Left lung (tissue), 10 donors: ENCODE results near the gene ANKRD2. TPM values are rescaled to one million over a fixed set of nuclear protein-coding genes. Genes with fewer than 3 reads are reported as not detected.

ENCODE experiments used
- ATAC-seq: fragments of 200-7000 bp; cut with Tn5 transposase; one replicate; pipeline ENCODE4 v1.9.1; 2020; ENCODE audit warnings: moderate library complexity
- DNase-seq, 4 donors: peaks; one replicate each; pipeline ENCODE4 v3.0.0-alpha.2; 2013 to 2020
- H3K27ac ChIP-seq, 2 donors: fragments of 200-600 bp; sonication (generic) in 1 of 2; one replicate each; pipeline versions ENCODE4 v1.5.0 to v1.8.0; 2020 to 2021
- H3K27me3 ChIP-seq, 2 donors: fragments of 200-600 bp; sonication (generic) in 1 of 2; one replicate each; pipeline versions ENCODE4 v1.5.0 to v1.8.0; 2020 to 2021
- H3K36me3 ChIP-seq, 2 donors: fragments of 200-600 bp; sonication (generic) in 1 of 2; one replicate each; pipeline versions ENCODE4 v1.5.0 to v1.8.0; 2020 to 2021
- H3K4me1 ChIP-seq, 2 donors: fragments of 200-600 bp; one replicate each; pipeline ENCODE4 v1.8.0; 2021
- H3K4me3 ChIP-seq, 2 donors: fragments of 200-600 bp; sonication (generic) in 1 of 2; one replicate each; pipeline versions ENCODE4 v1.5.0 to v1.8.0; 2020 to 2021; ENCODE audit warnings: mild to moderate bottlenecking in 1 of 2
- H3K9me3 ChIP-seq, 2 donors: fragments of 200-600 bp; sonication (generic) in 1 of 2; one replicate each; pipeline versions ENCODE4 v1.5.0 to v1.8.0; 2020 to 2021
- CTCF ChIP-seq, 2 donors: fragments of 200-600 bp; sonication (generic) in 1 of 2; IDR thresholded peaks; one replicate each; pipeline versions ENCODE4 v1.5.0 to v1.8.0; 2021; ENCODE audit warnings: antibody characterized with exemption in 2 of 2
- intact Hi-C, 2 donors: fragments of 100-400 bp; cut with DNase I; formaldehyde crosslinking; loops; one replicate each; pipeline versions ENCODE4 v1.11.2 to v1.14.2; 2022
- polyA plus RNA-seq, 6 donors: library from polyadenylated mRNA; unstranded; fragments of 120-200 nt; gene quantifications; one replicate each; pipeline ENCODE4 v1.2.1, GENCODE V29; 2013; ENCODE audit not compliant: insufficient read length in 6 of 6
- total RNA-seq, 2 donors: library from RNA; stranded (reverse); fragmentation: NEBNext Ultra II Directional; extraction: Animal tissue kit (Norgen Biotek cat#: 25700); gene quantifications; one replicate each; pipeline ENCODE4 v1.2.1, GENCODE V29; 2021
- donor health status: DM: no; HTN: yes; CAD: no.
- donor health status: DM: no; HTN: no; CAD: no.

Gene ANKRD2
- total and polyA plus RNA-seq, 8 donors: 0.18 to 1.9 (median 0.27) TPM

DNA sequence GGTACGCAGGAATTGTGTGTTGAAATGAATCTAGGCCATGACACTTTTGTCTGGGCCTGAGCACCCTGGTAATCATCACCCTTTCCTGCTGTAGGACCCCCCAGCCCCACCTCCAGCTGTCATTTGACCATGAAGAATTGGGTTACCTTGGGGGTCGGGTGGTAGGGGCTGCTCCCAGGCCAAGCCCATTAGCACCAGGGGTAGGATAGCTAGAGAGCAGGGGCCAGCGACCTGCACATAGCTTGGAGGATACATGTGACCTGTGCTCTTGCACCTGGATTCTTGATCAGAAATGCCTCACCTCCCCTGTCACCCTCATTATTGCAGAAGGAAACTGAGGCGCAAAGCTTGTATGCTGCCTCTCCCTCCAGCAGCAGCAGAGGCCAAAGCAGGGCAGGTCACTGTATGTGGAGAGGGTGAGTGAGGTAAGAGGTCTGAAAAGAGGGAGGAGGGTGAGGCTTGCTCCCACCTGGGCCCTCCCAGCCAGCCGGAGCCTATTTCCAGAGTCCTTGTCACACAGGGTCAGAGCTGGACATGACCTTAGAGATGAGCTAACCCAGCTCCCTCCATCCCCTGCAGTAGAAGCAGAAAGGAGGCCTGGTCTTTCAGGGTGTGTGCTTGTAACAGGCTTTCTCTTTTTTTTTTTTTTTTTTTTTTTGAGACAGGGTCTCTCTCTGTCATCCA, 35.3 kb upstream of the ANKRD2 start:
- no peak overlapping the region for H3K4me3 ChIP-seq
- no peaks in the 10 kb centered on the region for H3K36me3 ChIP-seq
- H3K27me3 ChIP-seq: no peaks in the 10 kb centered on the region
- DNase-seq: no peak
- no peaks in the 10 kb centered on the region for H3K9me3 ChIP-seq
- no peak for ATAC-seq
- H3K4me1 ChIP-seq: peaks cover 14 to 27% of the 10 kb centered on the region in 2 donors
- no peak for TF ChIP-seq CTCF (IDR thresholded peaks at IDR 0.05)
- intact Hi-C loops: no loop called here
- no peak overlapping the region for H3K27ac ChIP-seq

DNA sequence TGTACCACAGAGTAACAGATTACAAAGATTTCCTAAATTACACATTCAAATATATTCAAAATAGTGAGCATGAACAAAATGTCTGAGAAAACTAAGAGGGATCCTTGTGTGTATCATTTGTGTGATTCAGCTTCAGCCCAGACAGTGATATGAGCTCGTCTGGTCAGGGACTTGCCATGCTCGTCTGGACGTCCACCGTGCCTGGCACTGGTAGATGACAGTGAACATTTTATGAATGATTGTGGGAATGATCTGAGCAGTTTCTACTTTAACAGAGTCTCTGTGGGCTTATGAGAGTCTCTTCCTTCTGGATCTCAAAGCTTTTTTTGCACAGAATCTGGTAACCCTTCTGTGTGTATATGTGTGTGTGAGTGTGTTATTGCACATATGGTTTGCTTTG, 34.2 kb upstream of the ANKRD2 start:
- no peak overlapping the region for H3K4me3 ChIP-seq
- no peaks in the 10 kb centered on the region for H3K9me3 ChIP-seq
- ATAC-seq: no peak
- no peak for TF ChIP-seq CTCF (IDR thresholded peaks at IDR 0.05)
- no peak for DNase-seq
- no peaks in the 10 kb centered on the region for H3K27me3 ChIP-seq
- peaks cover 23 to 38% of the 10 kb centered on the region in 2 donors for H3K4me1 ChIP-seq
- intact Hi-C loops: no loop called here
- no peaks in the 10 kb centered on the region for H3K36me3 ChIP-seq
- peak overlapping the region in 1 of 2 donors; percentile 15 for H3K27ac ChIP-seq

- H3K9me3 ChIP-seq: no peaks in the 10 kb centered on the region
- peak overlapping the region in 1 of 2 donors; percentile 15 for H3K27ac ChIP-seq
- TF ChIP-seq CTCF (IDR thresholded peaks at IDR 0.05): no peak
- ATAC-seq: no peak
- no peak overlapping the region for H3K4me3 ChIP-seq
- H3K36me3 ChIP-seq: no peaks in the 10 kb centered on the region
- H3K4me1 ChIP-seq: peaks cover 28 to 42% of the 10 kb centered on the region in 2 donors
- intact Hi-C loops: no loop called here
- no peak for DNase-seq
- no peaks in the 10 kb centered on the region for H3K27me3 ChIP-seq
Observed at GRCh38 chr10:97538839-97539238, 33.7 kb upstream of the ANKRD2 start.

- Histone ChIP-seq H3K4me3 (no peak overlapping the region), H3K4me1 (peaks cover 34 to 50% of the 10 kb centered on the region in 2 donors), H3K9me3 (no peaks in the 10 kb centered on the region), H3K27ac (peak overlapping the region; percentile 16 to 30), H3K27me3 (no peaks in the 10 kb centered on the region), H3K36me3 (no peaks in the 10 kb centered on the region)
- DNase-seq (peak in 1 of 4 donors; percentile 41), ATAC-seq (no peak)
- no peak for TF ChIP-seq CTCF (IDR thresholded peaks at IDR 0.05)
- intact Hi-C loops: no loop called here
Observed at GRCh38 chr10:97539523-97540200, 32.9 kb upstream of the ANKRD2 start.

GRCh38 chr10:97540669-97541500, 31.7 kb upstream of the ANKRD2 start:
- H3K27me3 ChIP-seq: no peaks in the 10 kb centered on the region
- peak overlapping the region; percentile 87 to 92 for H3K27ac ChIP-seq
- H3K36me3 ChIP-seq: no peaks in the 10 kb centered on the region
- peaks cover 34 to 53% of the 10 kb centered on the region in 2 donors for H3K4me1 ChIP-seq
- H3K9me3 ChIP-seq: no peaks in the 10 kb centered on the region
- peak in 1 of 4 donors; percentile 34 for DNase-seq
- TF ChIP-seq CTCF (IDR thresholded peaks at IDR 0.05): no peak
- H3K4me3 ChIP-seq: no peak overlapping the region
- no peak for ATAC-seq
- intact Hi-C loops: no loop called here
